Measurements from ENCODE around the gene TMC8. TPM values are rescaled to one million over a fixed set of nuclear protein-coding genes. Genes with fewer than 3 reads are reported as not detected.
A peak's percentile ranks its signal among the peaks of the same experiment; 100 is the strongest.

TMC8 gene
- total RNA-seq, 1 donor from 2014 or later = 0.85 TPM

DNA sequence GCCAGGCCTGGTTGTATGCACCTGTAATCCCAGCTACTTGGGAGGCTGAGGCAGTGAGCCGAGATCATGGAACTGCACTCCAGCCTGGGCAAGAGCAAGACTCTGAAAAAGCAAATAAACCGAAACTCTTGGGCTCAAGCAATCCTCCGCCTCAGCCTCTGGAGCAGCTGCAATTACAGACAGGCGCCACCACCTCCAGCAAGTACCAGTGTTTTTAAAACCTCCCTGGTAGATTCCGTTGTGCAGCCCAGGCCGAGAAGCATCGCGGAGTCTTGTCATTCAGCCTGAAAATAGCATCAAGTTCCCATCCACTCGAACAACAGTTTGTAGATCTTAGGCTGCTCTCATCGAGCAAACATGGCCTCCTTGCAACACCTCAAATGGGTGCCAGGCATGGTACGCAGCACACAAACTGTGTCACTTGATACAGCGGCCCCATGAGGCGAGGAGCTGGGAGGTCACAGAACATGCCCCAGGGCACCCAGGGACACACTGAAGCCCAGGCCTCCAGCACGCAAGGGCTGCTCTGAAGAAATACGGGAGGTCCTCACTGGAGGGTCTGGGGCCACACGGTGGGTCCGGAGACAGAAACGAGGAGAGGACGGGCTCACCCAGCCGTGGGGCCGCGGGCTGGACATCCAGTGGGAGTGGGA, 20.1 kb upstream of the TMC8 start:
- H3K36me3 Mint-ChIP-seq = peaks cover 7% of the 10 kb centered on the region
- H3K9me3 Mint-ChIP-seq = no peaks in the 10 kb centered on the region
- H3K4me3 Mint-ChIP-seq = no peak overlapping the region
- peaks cover 6% of the 10 kb centered on the region for H3K4me1 Mint-ChIP-seq (ENCODE audit: unreplicated experiment)
- TF ChIP-seq, protein P1, sequence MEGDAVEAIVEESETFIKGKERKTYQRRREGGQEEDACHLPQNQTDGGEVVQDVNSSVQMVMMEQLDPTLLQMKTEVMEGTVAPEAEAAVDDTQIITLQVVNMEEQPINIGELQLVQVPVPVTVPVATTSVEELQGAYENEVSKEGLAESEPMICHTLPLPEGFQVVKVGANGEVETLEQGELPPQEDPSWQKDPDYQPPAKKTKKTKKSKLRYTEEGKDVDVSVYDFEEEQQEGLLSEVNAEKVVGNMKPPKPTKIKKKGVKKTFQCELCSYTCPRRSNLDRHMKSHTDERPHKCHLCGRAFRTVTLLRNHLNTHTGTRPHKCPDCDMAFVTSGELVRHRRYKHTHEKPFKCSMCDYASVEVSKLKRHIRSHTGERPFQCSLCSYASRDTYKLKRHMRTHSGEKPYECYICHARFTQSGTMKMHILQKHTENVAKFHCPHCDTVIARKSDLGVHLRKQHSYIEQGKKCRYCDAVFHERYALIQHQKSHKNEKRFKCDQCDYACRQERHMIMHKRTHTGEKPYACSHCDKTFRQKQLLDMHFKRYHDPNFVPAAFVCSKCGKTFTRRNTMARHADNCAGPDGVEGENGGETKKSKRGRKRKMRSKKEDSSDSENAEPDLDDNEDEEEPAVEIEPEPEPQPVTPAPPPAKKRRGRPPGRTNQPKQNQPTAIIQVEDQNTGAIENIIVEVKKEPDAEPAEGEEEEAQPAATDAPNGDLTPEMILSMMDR (conservative IDR thresholded peaks at IDR 0.05) = no peak
- peak overlapping the region; percentile 72 for H3K27ac Mint-ChIP-seq
- H3K27me3 Mint-ChIP-seq = no peaks in the 10 kb centered on the region
- DNase-seq (ENCODE audit: extremely low spot score, unreplicated experiment) = no peak

DNA sequence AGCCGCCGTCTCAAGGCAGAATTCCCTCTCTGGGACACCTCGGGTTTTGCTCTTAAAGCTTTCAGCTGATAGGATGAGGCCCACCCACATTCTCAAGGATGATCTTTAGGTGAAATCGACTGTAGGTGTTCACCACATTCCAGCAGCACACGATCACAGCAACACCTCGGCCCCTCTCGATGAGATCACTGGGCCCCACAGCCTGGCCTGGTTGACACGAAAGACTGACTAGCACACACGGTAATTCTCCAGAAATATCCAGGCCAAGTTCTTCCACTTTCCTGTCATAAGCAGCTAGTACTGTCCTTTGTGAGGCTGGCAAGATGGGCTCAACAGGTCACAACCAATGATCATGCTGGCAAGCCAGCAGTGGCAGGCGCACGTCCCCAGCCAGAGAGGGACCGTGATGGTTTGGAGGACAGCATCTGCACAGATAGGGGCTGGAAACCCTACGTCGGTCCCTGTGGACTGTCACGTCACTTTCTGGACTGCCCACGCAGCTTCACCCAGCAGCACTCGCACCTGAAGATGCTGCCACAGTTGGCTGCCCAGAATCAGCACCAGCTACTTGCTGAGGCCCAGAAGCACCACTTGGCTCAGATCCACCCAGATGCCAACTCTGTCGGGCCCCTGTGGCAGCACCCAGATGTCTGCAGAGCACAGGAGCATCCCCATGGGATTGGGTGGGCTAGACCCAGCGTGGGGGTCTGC, 19.4 kb upstream of the TMC8 start:
- Mint-ChIP-seq H3K36me3 (peaks cover 7% of the 10 kb centered on the region), H3K27ac (no peak overlapping the region), H3K4me3 (no peak overlapping the region), H3K4me1 (ENCODE audit: unreplicated experiment) (peaks cover 6% of the 10 kb centered on the region), H3K9me3 (no peaks in the 10 kb centered on the region), H3K27me3 (no peaks in the 10 kb centered on the region)
- no peak for DNase-seq (ENCODE audit: extremely low spot score, unreplicated experiment)
- TF ChIP-seq, protein P1 (conservative IDR thresholded peaks at IDR 0.05) = no peak

DNA sequence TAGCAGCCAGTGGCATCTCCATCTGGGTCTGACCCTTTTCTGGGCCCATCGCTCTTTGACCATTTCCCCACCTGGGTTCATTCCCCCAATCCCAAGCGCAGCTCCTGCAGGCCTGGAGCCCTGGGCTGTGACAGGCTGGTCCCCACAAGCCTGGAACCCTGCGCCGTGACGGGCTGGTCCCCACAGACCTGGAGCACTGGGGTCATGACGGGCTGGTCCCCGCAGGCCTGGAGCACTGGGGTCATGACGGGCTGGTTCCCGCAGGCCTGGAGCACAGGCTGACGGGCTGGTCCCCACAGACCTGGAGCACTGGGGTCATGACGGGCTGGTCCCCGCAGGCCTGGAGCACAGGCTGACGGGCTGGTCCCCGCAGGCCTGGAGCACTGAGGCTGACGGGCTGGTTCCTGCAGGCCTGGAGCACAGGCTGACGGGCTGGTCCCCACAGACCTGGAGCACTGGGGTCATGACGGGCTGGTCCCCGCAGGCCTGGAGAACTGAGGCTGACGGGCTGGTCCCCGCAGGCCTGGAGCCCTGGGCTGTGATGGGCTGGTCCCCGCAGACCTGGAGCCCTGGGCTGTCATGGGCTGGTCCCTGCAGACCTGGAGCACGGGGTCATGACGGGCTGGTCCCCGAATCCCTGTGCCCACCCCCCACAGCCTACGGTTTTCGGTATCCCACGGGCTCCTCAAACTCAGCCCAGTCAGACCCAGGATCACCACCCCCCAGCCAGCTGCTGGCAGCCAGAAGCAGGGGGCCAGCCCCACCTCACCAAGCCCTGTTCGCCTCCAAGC, 18.6 kb upstream of the TMC8 start:
- Mint-ChIP-seq H3K36me3 (peaks cover 5% of the 10 kb centered on the region), H3K27ac (peak overlapping the region; percentile 67), H3K4me3 (no peak overlapping the region), H3K9me3 (no peaks in the 10 kb centered on the region), H3K4me1 (ENCODE audit: unreplicated experiment) (peaks cover 6% of the 10 kb centered on the region), H3K27me3 (no peaks in the 10 kb centered on the region)
- DNase-seq (ENCODE audit: extremely low spot score, unreplicated experiment) = peak; percentile 69
- TF ChIP-seq, protein P1 (conservative IDR thresholded peaks at IDR 0.05) = no peak

DNA sequence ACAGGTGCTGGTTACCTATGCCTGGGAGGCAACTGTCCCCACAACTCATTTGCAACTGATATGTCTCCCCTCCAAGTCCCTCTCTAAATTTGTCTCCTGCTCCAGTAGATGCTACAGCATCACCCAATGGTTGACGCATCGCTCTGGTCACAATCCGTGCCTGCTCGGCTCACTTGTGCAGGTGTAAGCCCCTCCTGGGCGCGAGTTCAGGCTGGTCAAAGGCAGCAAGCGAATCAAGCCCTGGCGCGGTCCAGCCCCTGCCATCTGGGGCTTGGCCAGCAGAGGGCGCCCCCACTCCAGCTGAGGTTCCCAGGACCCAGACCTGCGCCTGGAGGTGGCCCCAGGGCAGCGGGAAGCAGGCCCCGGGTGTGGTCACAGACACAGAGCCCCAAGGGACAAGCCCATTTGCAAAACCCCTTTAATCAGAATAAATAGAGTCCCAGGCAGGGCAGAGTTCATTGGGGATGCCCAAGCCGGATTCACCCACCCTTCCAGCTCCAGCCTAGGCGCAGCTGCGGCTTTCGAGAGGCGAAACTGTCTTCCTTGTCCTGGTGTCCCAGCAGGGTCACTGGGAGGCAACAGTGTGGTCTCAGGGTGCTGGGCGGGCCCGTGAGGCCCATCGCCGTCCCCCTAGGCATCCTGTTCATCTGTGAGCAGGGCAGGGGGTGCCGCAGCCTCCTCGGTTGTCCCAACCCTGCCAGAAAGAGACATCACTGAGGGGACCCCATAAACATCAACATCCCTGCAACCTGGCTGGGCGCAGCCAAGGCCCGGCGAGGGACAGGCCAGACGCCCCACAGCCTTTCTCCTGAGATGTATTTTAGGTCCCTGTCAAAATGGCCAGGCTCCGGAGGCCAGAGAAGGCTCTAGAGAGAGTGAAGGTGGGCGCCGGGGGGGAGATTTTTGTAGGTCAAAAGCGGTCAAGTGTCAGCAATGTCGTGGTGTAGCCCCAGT, 17.8 kb upstream of the TMC8 start:
- Mint-ChIP-seq H3K4me3 (no peak overlapping the region), H3K9me3 (no peaks in the 10 kb centered on the region), H3K4me1 (ENCODE audit: unreplicated experiment) (peaks cover 6% of the 10 kb centered on the region), H3K27me3 (no peaks in the 10 kb centered on the region), H3K36me3 (peaks cover 3% of the 10 kb centered on the region), H3K27ac (peak overlapping the region; percentile 67)
- peak; percentile 90 for DNase-seq (ENCODE audit: extremely low spot score, unreplicated experiment)
- TF ChIP-seq, protein P1 (conservative IDR thresholded peaks at IDR 0.05) = peak; percentile 99
